Measurements from ENCODE around the gene FGD6. TPM values are rescaled to one million over a fixed set of nuclear protein-coding genes. Genes with fewer than 3 reads are reported as not detected.

Gene FGD6
- total and polyA plus RNA-seq, 9 donors, result 4.5 to 18.7 (median 15.2) TPM

- TF ChIP-seq CTCF (IDR thresholded peaks at IDR 0.05) (no peak), EP300 (IDR thresholded peaks at IDR 0.05) (no peak), POLR2A (IDR thresholded peaks at IDR 0.05) (no peak)
- H3K4me1 ChIP-seq (ENCODE audit: insufficient read depth), result peaks cover 12% of the 10 kb centered on the region
These were observed 7.2 kb upstream of the FGD6 start for GRCh38 chr12:95224202-95225170.

GRCh38 chr12:95220726-95221125 is 3.5 kb upstream of the FGD6 start:
- no peak for DNase-seq
- TF ChIP-seq CTCF (IDR thresholded peaks at IDR 0.05), result no peak
- TF ChIP-seq EP300 (IDR thresholded peaks at IDR 0.05), result no peak
- no peak for TF ChIP-seq POLR2A (IDR thresholded peaks at IDR 0.05)
- Histone ChIP-seq H3K36me3 (no peaks in the 10 kb centered on the region), H3K4me3 (no peak overlapping the region), H3K27ac (no peak overlapping the region), H3K4me1 (ENCODE audit: insufficient read depth) (peaks cover 9% of the 10 kb centered on the region), H3K27me3 (no peaks in the 10 kb centered on the region), H3K9me3 (no peaks in the 10 kb centered on the region)
- intact Hi-C loops (cut with DNase I), result loop anchor here in 1 of 4 donors (5.0 kb wide), 1 partner anchor 1433 kb away; no protein-coding TSS in a partner anchor

More at GRCh38 chr12:95224202-95225170, 7.2 kb upstream of the FGD6 start:
- no peaks in the 10 kb centered on the region for H3K36me3 ChIP-seq
- H3K27ac ChIP-seq, result no peak overlapping the region
- WGBS, 3 donors, result 92 to 97% (median 95%) methylated on average over 8 of the region's 8 CpGs
- DNase-seq, result no peak
- H3K4me3 ChIP-seq, result no peak overlapping the region
- H3K27me3 ChIP-seq, result no peaks in the 10 kb centered on the region
- intact Hi-C loops (cut with DNase I), result loop anchor here in 1 of 4 donors (5.0 kb wide), 1 partner anchor 1437 kb away; no protein-coding TSS in a partner anchor
- H3K9me3 ChIP-seq, result no peaks in the 10 kb centered on the region

- Histone ChIP-seq H3K27ac (no peak overlapping the region), H3K4me3 (no peak overlapping the region), H3K9me3 (no peaks in the 10 kb centered on the region), H3K36me3 (no peaks in the 10 kb centered on the region), H3K27me3 (no peaks in the 10 kb centered on the region), H3K4me1 (ENCODE audit: insufficient read depth) (peaks cover 9% of the 10 kb centered on the region)
- TF ChIP-seq CTCF (IDR thresholded peaks at IDR 0.05) (no peak), POLR2A (IDR thresholded peaks at IDR 0.05) (no peak), EP300 (IDR thresholded peaks at IDR 0.05) (no peak)
- 86 to 92% (median 92%) methylated on average over 4 of the region's 4 CpGs for WGBS, 3 donors
- no peak for DNase-seq
- intact Hi-C loops (cut with DNase I), result loop anchor here in 1 of 4 donors (5.0 kb wide), 1 partner anchor 1433 kb away; no protein-coding TSS in a partner anchor
These were observed 2.9 kb upstream of the FGD6 start for GRCh38 chr12:95220190-95220589.

GRCh38 chr12:95218150-95219133 is 1.2 kb upstream of the FGD6 start:
- DNase-seq, result peak in 1 of 5 donors; percentile 82
- intact Hi-C loops (cut with DNase I), result loop anchor here in 3 of 4 donors (1.0 to 5.0 kb wide), 3 partner anchors 56 to 120 kb away; no protein-coding TSS in a partner anchor
- no peak for TF ChIP-seq POLR2A (IDR thresholded peaks at IDR 0.05)
- no peak for TF ChIP-seq CTCF (IDR thresholded peaks at IDR 0.05)
- no peak for TF ChIP-seq EP300 (IDR thresholded peaks at IDR 0.05)
- 1% methylated on average over 33 to 35 of the region's 35 CpGs for WGBS, 3 donors
- Histone ChIP-seq H3K9me3 (no peaks in the 10 kb centered on the region), H3K36me3 (no peaks in the 10 kb centered on the region), H3K4me3 (peak overlapping the region; percentile 81), H3K27me3 (no peaks in the 10 kb centered on the region), H3K4me1 (ENCODE audit: insufficient read depth) (peaks cover 7% of the 10 kb centered on the region), H3K27ac (peak overlapping the region; percentile 94 to 97)

All from ovary (tissue), 9 donors.